Glutamatergic neuron (in vitro differentiated cells): ENCODE data around the gene SULT1A3. TPM values are rescaled to one million over a fixed set of nuclear protein-coding genes. Genes with fewer than 3 reads are reported as not detected.
"Not testable (repeated sequence)": the region's sequence is repeated elsewhere in the genome, so short reads cannot be mapped to it uniquely, and the experiment has no call there.

Experiments
- DNase-seq: peaks from one replicate; pipeline ENCODE4 v3.0.0; 2022
- H3K27ac Mint-ChIP-seq: one replicate; pipeline ENCODE4 v1.8.0; 2020; ENCODE audit warnings: mild to moderate bottlenecking, mixed read lengths, inconsistent platforms; ENCODE audit not compliant: unreplicated experiment
- H3K27me3 Mint-ChIP-seq: one replicate; pipeline ENCODE4 v1.8.0; 2020; ENCODE audit warnings: mild to moderate bottlenecking, moderate library complexity, mixed read lengths, inconsistent platforms; ENCODE audit not compliant: unreplicated experiment
- H3K36me3 Mint-ChIP-seq: one replicate; pipeline ENCODE4 v1.8.0; 2020; ENCODE audit warnings: mild to moderate bottlenecking, mixed read lengths, inconsistent platforms; ENCODE audit not compliant: unreplicated experiment
- H3K4me1 Mint-ChIP-seq: one replicate; pipeline ENCODE4 v1.8.0; 2020; ENCODE audit warnings: mild to moderate bottlenecking, low read depth, mixed read lengths, inconsistent platforms; ENCODE audit not compliant: unreplicated experiment
- H3K4me3 Mint-ChIP-seq: one replicate; pipeline ENCODE4 v1.8.0; 2020; ENCODE audit warnings: mild to moderate bottlenecking, mixed read lengths, inconsistent platforms; ENCODE audit not compliant: unreplicated experiment
- H3K9me3 Mint-ChIP-seq: one replicate; pipeline ENCODE4 v1.8.0; 2020; ENCODE audit warnings: mild to moderate bottlenecking, moderate library complexity, mixed read lengths, inconsistent platforms; ENCODE audit not compliant: unreplicated experiment
- total RNA-seq: library from RNA; stranded (reverse); fragmentation: NEBNext Ultra II Directional; extraction: Animal tissue kit (Norgen Biotek cat#: 25700); gene quantifications from one replicate; pipeline ENCODE4 v1.2.1, GENCODE V29; 2021; ENCODE audit not compliant: unreplicated experiment

The SULT1A3 gene
- total RNA-seq, 1 donor from 2014 or later = 15.8 TPM

DNA sequence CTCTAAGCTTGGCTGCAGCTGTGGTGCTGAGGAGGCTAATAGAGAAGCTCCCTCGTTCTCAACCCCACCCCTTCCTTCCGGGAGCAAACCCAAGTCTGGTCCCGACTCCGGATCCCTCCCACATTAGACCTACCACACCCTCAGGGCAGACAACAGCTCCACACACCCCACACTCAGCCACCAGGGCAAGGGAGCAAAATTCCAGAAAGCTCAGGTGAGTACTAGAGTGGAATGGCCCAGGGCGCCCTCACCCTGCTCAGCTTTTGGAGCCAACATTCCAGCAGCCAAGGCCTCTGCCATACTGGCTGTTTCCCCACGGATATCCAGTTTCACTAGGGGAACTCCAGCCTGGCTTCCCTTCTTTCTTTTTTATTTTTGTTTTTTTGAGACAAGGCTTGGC is 10.0 kb downstream of the SULT1A3 start:
- DNase-seq, H3K36me3 Mint-ChIP-seq, H3K4me3 Mint-ChIP-seq, H3K9me3 Mint-ChIP-seq, H3K4me1 Mint-ChIP-seq, H3K27ac Mint-ChIP-seq, H3K27me3 Mint-ChIP-seq: not testable (repeated sequence)

DNA sequence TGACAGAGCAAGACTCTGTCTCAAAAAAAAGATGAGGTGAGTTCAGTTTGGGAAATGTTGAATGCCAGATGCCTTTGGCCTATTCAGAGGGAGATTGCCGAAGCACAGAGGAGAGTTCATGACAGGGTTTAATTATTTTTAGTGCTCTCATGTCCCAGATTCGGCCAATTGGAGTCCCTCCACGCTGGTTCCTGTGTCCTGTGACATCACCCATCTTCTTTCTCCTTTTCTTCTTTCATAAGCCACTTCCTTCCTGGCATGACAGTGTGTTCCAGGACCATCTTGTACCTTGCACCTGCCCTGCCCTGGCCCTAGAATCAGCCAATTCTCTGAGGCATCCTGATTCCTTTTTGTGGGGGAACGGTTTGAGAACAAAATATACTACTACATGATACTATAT is 12.4 kb downstream of the SULT1A3 start:
- not testable (repeated sequence) for H3K4me1 Mint-ChIP-seq, H3K36me3 Mint-ChIP-seq, H3K9me3 Mint-ChIP-seq, H3K27ac Mint-ChIP-seq, H3K4me3 Mint-ChIP-seq, H3K27me3 Mint-ChIP-seq, DNase-seq

DNA sequence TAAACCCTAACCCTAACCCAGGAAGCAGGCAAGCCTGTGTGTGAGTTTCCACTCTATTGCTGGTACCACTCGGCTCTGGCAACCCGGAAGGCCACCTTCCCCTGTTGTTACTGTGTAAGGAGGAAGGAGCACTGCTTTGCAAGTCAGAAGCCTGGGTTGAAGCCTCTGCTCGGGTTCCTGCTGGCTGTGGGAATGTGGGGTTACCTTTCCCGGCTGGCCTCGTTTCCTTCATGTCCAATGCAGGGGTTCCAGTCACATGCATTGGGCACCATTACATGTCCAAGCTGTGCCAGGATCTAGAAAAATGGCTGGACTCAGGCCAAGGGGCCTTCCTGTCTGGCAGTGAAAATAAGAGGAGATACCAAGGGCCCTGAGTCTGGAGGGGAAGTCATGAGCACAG is 18.0 kb downstream of the SULT1A3 start:
- not testable (repeated sequence) for H3K27ac Mint-ChIP-seq, H3K36me3 Mint-ChIP-seq, H3K9me3 Mint-ChIP-seq, DNase-seq, H3K27me3 Mint-ChIP-seq, H3K4me3 Mint-ChIP-seq, H3K4me1 Mint-ChIP-seq

DNA sequence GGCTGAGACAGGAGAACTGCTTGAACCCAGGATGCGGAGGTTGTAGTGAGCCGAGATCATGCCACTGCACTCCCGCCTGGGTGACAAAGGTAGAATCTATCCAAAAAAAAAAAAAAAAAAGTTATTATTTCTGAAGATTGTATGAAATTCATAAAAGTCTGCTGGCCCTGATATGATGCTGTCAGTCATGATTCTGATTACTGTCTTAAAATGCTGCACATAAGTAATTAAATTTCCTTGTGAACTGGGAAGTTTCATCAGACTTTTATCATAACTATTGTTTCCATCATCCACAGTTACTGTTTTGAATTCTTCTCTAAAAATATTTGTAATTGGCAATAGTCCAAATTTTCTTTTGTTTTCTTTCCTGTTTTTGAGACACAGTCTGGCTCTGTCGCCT is 49.3 kb downstream of the SULT1A3 start, which contains the start of gene NPIPB13:
TSS of gene NPIPB13 (minus strand) at position 101 of the 400 bp plus-strand sequence. CDS start 2,906 bp downstream, outside the sequence.
- H3K36me3 Mint-ChIP-seq, H3K9me3 Mint-ChIP-seq, H3K27me3 Mint-ChIP-seq, DNase-seq, H3K4me1 Mint-ChIP-seq, H3K4me3 Mint-ChIP-seq, H3K27ac Mint-ChIP-seq: not testable (repeated sequence)

Other genes starting within 250 kb of the SULT1A3 start
- 88.0 TPM for gene TMEM219, start 237.2 kb upstream of the SULT1A3 start, total RNA-seq
- gene TAOK2, start 225.4 kb upstream of the SULT1A3 start, total RNA-seq = 58.5 TPM
- 12.2 TPM for gene HIRIP3, start 203.6 kb upstream of the SULT1A3 start, total RNA-seq
- gene INO80E, start 203.0 kb upstream of the SULT1A3 start, total RNA-seq = 71.4 TPM
- gene DOC2A, start 188.2 kb upstream of the SULT1A3 start, total RNA-seq = 4.2 TPM
- not detected for gene C16orf92, start 176.1 kb upstream of the SULT1A3 start, total RNA-seq
- 253 TPM for gene TLCD3B, start 168.0 kb upstream of the SULT1A3 start, total RNA-seq
- gene ALDOA, start 133.5 kb upstream of the SULT1A3 start, total RNA-seq = 437 TPM
- 124 TPM for gene PPP4C, start 123.3 kb upstream of the SULT1A3 start, total RNA-seq
- 0.86 TPM for gene TBX6, start 107.3 kb upstream of the SULT1A3 start, total RNA-seq
- 57.9 TPM for gene YPEL3, start 103.0 kb upstream of the SULT1A3 start, total RNA-seq
- gene GDPD3, start 85.7 kb upstream of the SULT1A3 start, total RNA-seq = 4.9 TPM
- 63.0 TPM for gene MAPK3, start 76.0 kb upstream of the SULT1A3 start, total RNA-seq
- gene CORO1A, start 15.7 kb upstream of the SULT1A3 start, total RNA-seq = 75.2 TPM
- 74.6 TPM for gene BOLA2B, start 5.6 kb upstream of the SULT1A3 start, total RNA-seq
- 16.6 TPM for gene SLX1A, start 5.4 kb upstream of the SULT1A3 start, total RNA-seq
- gene NPIPB13, start 49.2 kb downstream of the SULT1A3 start, total RNA-seq = 27.5 TPM
- 77.8 TPM for gene CD2BP2, start 156.1 kb downstream of the SULT1A3 start, total RNA-seq
- gene TBC1D10B, start 171.2 kb downstream of the SULT1A3 start, total RNA-seq = 85.2 TPM
- not detected for gene MYL11, start 175.5 kb downstream of the SULT1A3 start, total RNA-seq
- 2.9 TPM for gene SEPTIN1, start 183.3 kb downstream of the SULT1A3 start, total RNA-seq
- 74.7 TPM for gene ZNF48, start 196.2 kb downstream of the SULT1A3 start, total RNA-seq
- gene ZNF771, start 208.4 kb downstream of the SULT1A3 start, total RNA-seq = 7.8 TPM
- 37.6 TPM for gene DCTPP1, start 230.8 kb downstream of the SULT1A3 start, total RNA-seq
- gene SEPHS2, start 246.6 kb downstream of the SULT1A3 start, total RNA-seq = 43.2 TPM